Lower lobe of right lung (tissue), 2 donors: ENCODE results near the gene LRRC17. TPM values are rescaled to one million over a fixed set of nuclear protein-coding genes. Genes with fewer than 3 reads are reported as not detected.

Experiments
- ATAC-seq, 2 donors: fragments of 200-7000 bp; cut with Tn5 transposase; one replicate each; pipeline ENCODE4 v1.9.1; 2020 to 2022; ENCODE audit warnings: mild to moderate bottlenecking in 2 of 2, moderate library complexity in 2 of 2
- DNase-seq: peaks from one replicate; pipeline ENCODE4 v3.0.0-alpha.2; 2020
- H3K27ac ChIP-seq: fragments of 200-600 bp; one replicate; pipeline ENCODE4 v1.8.0; 2022
- H3K27me3 ChIP-seq: fragments of 200-600 bp; one replicate; pipeline ENCODE4 v1.8.0; 2022; ENCODE audit warnings: low read depth
- H3K36me3 ChIP-seq: fragments of 200-600 bp; one replicate; pipeline ENCODE4 v1.8.0; 2022; ENCODE audit warnings: mild to moderate bottlenecking
- H3K4me1 ChIP-seq: fragments of 200-600 bp; one replicate; pipeline ENCODE4 v1.8.0; 2022
- H3K4me3 ChIP-seq: fragments of 200-600 bp; one replicate; pipeline ENCODE4 v1.8.0; 2022; ENCODE audit warnings: mild to moderate bottlenecking
- H3K9me3 ChIP-seq: fragments of 200-600 bp; one replicate; pipeline ENCODE4 v1.8.0; 2022
- CTCF ChIP-seq: fragments of 200-600 bp; IDR thresholded peaks from one replicate; pipeline ENCODE4 v1.8.0; 2022; ENCODE audit warnings: antibody characterized with exemption, mild to moderate bottlenecking
- intact Hi-C: fragments of 100-400 bp; cut with DNase I; formaldehyde crosslinking; loops from one replicate; pipeline ENCODE4 v1.11.0; 2022
- total RNA-seq: library from RNA; stranded (reverse); fragmentation: NEBNext Ultra II Directional; extraction: Animal tissue kit (Norgen Biotek cat#: 25700); gene quantifications from one replicate; pipeline ENCODE4 v1.2.1, GENCODE V29; 2021
- donor health status: DM: no; HTN: yes; CAD: no; lungs with severe emphysema.

Gene LRRC17
- total RNA-seq, 1 donor from 2014 or later, result 1.5 TPM

- TF ChIP-seq CTCF, result no peak
- Histone ChIP-seq H3K4me1 (no peaks in the 10 kb centered on the region), H3K27ac (no peak overlapping the region), H3K36me3 (no peaks in the 10 kb centered on the region), H3K9me3 (no peaks in the 10 kb centered on the region), H3K4me3 (no peak overlapping the region), H3K27me3 (no peaks in the 10 kb centered on the region)
- ATAC-seq (no peak), DNase-seq (no peak)
- intact Hi-C loops, result no loop called here
Measured at GRCh38 chr7:102873470-102874165, 39.2 kb upstream of the LRRC17 start.

GRCh38 chr7:102874166-102874829 is 38.5 kb upstream of the LRRC17 start:
- intact Hi-C loops, result no loop called here
- Histone ChIP-seq H3K27me3 (no peaks in the 10 kb centered on the region), H3K27ac (no peak overlapping the region), H3K4me3 (no peak overlapping the region), H3K36me3 (no peaks in the 10 kb centered on the region), H3K4me1 (no peaks in the 10 kb centered on the region), H3K9me3 (no peaks in the 10 kb centered on the region)
- TF ChIP-seq CTCF, result no peak
- ATAC-seq (no peak), DNase-seq (no peak)

GRCh38 chr7:102874966-102875365 is 37.8 kb upstream of the LRRC17 start:
- Histone ChIP-seq H3K9me3 (no peaks in the 10 kb centered on the region), H3K4me3 (no peak overlapping the region), H3K36me3 (no peaks in the 10 kb centered on the region), H3K27ac (no peak overlapping the region), H3K27me3 (no peaks in the 10 kb centered on the region), H3K4me1 (no peaks in the 10 kb centered on the region)
- DNase-seq, result no peak
- no peak for TF ChIP-seq CTCF
- intact Hi-C loops, result no loop called here
- ATAC-seq, result no peak

- no peaks in the 10 kb centered on the region for H3K9me3 ChIP-seq
- H3K4me1 ChIP-seq, result no peaks in the 10 kb centered on the region
- H3K36me3 ChIP-seq, result no peaks in the 10 kb centered on the region
- no peak overlapping the region for H3K4me3 ChIP-seq
- H3K27ac ChIP-seq, result no peak overlapping the region
- peak in 1 of 2 donors; percentile 34 for ATAC-seq
- no peak for TF ChIP-seq CTCF
- intact Hi-C loops, result no loop called here
- no peaks in the 10 kb centered on the region for H3K27me3 ChIP-seq
- no peak for DNase-seq
Measured at GRCh38 chr7:102875700-102876295, 37.0 kb upstream of the LRRC17 start.

GRCh38 chr7:102883098-102883860 is 29.5 kb upstream of the LRRC17 start:
- intact Hi-C loops, result no loop called here
- Histone ChIP-seq H3K36me3 (no peaks in the 10 kb centered on the region), H3K27ac (no peak overlapping the region), H3K27me3 (no peaks in the 10 kb centered on the region), H3K9me3 (no peaks in the 10 kb centered on the region), H3K4me1 (no peaks in the 10 kb centered on the region), H3K4me3 (no peak overlapping the region)
- ATAC-seq (no peak), DNase-seq (no peak)
- no peak for TF ChIP-seq CTCF
